ENCODE measurements around the gene KIF22. TPM values are rescaled to one million over a fixed set of nuclear protein-coding genes. Genes with fewer than 3 reads are reported as not detected.
"Not testable (repeated sequence)": the region's sequence is repeated elsewhere in the genome, so short reads cannot be mapped to it uniquely, and the experiment has no call there.

The KIF22 gene
- total and polyA plus RNA-seq, 3 experiments from 2014 or later: 61.2 to 131 (median 118) TPM

DNA sequence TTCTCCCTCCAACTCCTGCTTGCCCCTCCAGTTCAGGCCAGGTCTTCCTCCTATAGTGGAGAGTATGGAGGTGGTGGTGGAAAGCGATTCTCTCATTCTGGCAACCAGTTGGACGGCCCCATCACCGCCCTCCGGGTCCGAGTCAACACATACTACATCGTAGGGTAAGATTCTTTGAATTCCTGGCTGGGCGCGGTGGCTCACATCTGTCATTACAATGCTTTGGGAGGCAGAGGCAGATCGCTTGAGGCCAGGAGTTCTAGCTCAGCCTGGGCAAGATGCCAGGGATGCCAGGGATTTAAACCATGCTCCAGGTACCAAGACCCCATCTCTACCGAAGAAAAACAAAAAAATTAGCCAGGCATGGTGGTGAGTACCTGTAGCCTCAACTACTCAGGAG lies 11.1 kb upstream of the KIF22 start:
- no peak overlapping the region for H3K27ac Mint-ChIP-seq
- no peaks in the 10 kb centered on the region for H3K9me3 ChIP-seq (ENCODE audit: low read length)
- H3K36me3 ChIP-seq (ENCODE audit: insufficient read depth, low read length): no peaks in the 10 kb centered on the region
- peaks cover 0 to 2% (median 0%) of the 10 kb centered on the region in 3 donors for H3K36me3 Mint-ChIP-seq
- H3K4me1 Mint-ChIP-seq: peaks cover 3 to 13% (median 5%) of the 10 kb centered on the region in 3 donors
- H3K9me3 Mint-ChIP-seq: no peaks in the 10 kb centered on the region
- peaks cover 0 to 2% of the 10 kb centered on the region in 2 donors for H3K27me3 Mint-ChIP-seq
- no peak for DNase-seq
- no peak overlapping the region for H3K4me3 ChIP-seq (ENCODE audit: low read length)
- H3K27me3 ChIP-seq (ENCODE audit: insufficient read depth, low read length, poor library complexity, severe bottlenecking): no peaks in the 10 kb centered on the region
- H3K27ac ChIP-seq (ENCODE audit: low read depth, low read length): no peak overlapping the region
- CTCF ChIA-PET: interaction anchor here (0.9 to 1.8 kb wide), 2 partner anchors 11 to 14 kb away, joined by 3 to 6 read pairs; partner anchors contain the start of gene KIF22
- H3K4me1 ChIP-seq (ENCODE audit: insufficient read depth, low read length): peaks cover 2% of the 10 kb centered on the region
- H3K4me3 Mint-ChIP-seq: no peak overlapping the region
- POLR2A ChIA-PET: no interaction called here

- not testable (repeated sequence) for H3K27me3 ChIP-seq (ENCODE audit: insufficient read depth, low read length, poor library complexity, severe bottlenecking); H3K4me3 ChIP-seq (ENCODE audit: low read length); H3K9me3 Mint-ChIP-seq; H3K4me3 Mint-ChIP-seq; H3K36me3 ChIP-seq (ENCODE audit: insufficient read depth, low read length); H3K36me3 Mint-ChIP-seq; H3K27ac ChIP-seq (ENCODE audit: low read depth, low read length); H3K27me3 Mint-ChIP-seq; H3K9me3 ChIP-seq (ENCODE audit: low read length)
- Mint-ChIP-seq H3K27ac (peak overlapping the region in 3 of 8 donors; percentile 20 to 74 (median 29)), H3K4me1 (peaks cover 12 to 24% (median 20%) of the 10 kb centered on the region in 3 donors)
- DNase-seq: peak in 1 of 5 donors; percentile 13
- ChIA-PET CTCF (interaction anchor here (5.1 kb wide), 1 partner anchor 83 kb away, joined by 53 read pairs; no protein-coding TSS in a partner anchor), POLR2A (interaction anchor here (0.6 kb wide), 1 partner anchor 10 kb away, joined by 5 read pairs; no protein-coding TSS in a partner anchor)
- H3K4me1 ChIP-seq (ENCODE audit: insufficient read depth, low read length): peaks cover 14% of the 10 kb centered on the region
These were observed 7.2 kb upstream of the KIF22 start for GRCh38 chr16:29783094-29783953.

GRCh38 chr16:29784157-29784556 lies 6.4 kb upstream of the KIF22 start:
- H3K36me3 Mint-ChIP-seq: peaks cover 0 to 2% (median 0%) of the 10 kb centered on the region in 3 donors
- H3K27me3 Mint-ChIP-seq: peaks cover 0 to 3% of the 10 kb centered on the region in 2 donors
- H3K27ac ChIP-seq (ENCODE audit: low read depth, low read length): no peak overlapping the region
- peak overlapping the region in 1 of 7 donors; percentile 25 for H3K4me3 Mint-ChIP-seq
- peak overlapping the region in 6 of 8 donors; percentile 4 to 86 (median 44) for H3K27ac Mint-ChIP-seq
- H3K4me1 Mint-ChIP-seq: peaks cover 15 to 24% (median 24%) of the 10 kb centered on the region in 3 donors
- H3K27me3 ChIP-seq (ENCODE audit: insufficient read depth, low read length, poor library complexity, severe bottlenecking): no peaks in the 10 kb centered on the region
- no peak overlapping the region for H3K4me3 ChIP-seq (ENCODE audit: low read length)
- no peaks in the 10 kb centered on the region for H3K9me3 ChIP-seq (ENCODE audit: low read length)
- ChIA-PET CTCF (interaction anchor here (0.6 to 5.1 kb wide), 19 partner anchors 9 to 287 kb away, joined by 3 to 53 read pairs (median 6); partner anchors contain the start of genes MVP and PAGR1), POLR2A (interaction anchor here (0.6 to 1.0 kb wide), 3 partner anchors 29 to 46 kb away, joined by 3 read pairs; no protein-coding TSS in a partner anchor)
- peak in 1 of 5 donors; percentile 36 for DNase-seq
- H3K9me3 Mint-ChIP-seq: no peaks in the 10 kb centered on the region
- no peaks in the 10 kb centered on the region for H3K36me3 ChIP-seq (ENCODE audit: insufficient read depth, low read length)
- H3K4me1 ChIP-seq (ENCODE audit: insufficient read depth, low read length): peaks cover 14% of the 10 kb centered on the region

GRCh38 chr16:29784901-29785500 lies 5.5 kb upstream of the KIF22 start:
- CTCF ChIA-PET: interaction anchor here (0.6 to 5.1 kb wide), 26 partner anchors 10 to 286 kb away, joined by 3 to 53 read pairs (median 5); partner anchors contain the start of genes MVP and PAGR1
- Histone ChIP-seq H3K27ac (ENCODE audit: low read depth, low read length) (no peak overlapping the region), H3K27me3 (ENCODE audit: insufficient read depth, low read length, poor library complexity, severe bottlenecking) (no peaks in the 10 kb centered on the region), H3K9me3 (ENCODE audit: low read length) (no peaks in the 10 kb centered on the region), H3K4me1 (ENCODE audit: insufficient read depth, low read length) (peaks cover 20% of the 10 kb centered on the region), H3K36me3 (ENCODE audit: insufficient read depth, low read length) (no peaks in the 10 kb centered on the region), H3K4me3 (ENCODE audit: low read length) (peak overlapping the region; percentile 33)
- Mint-ChIP-seq H3K36me3 (peaks cover 0 to 2% (median 0%) of the 10 kb centered on the region in 3 donors), H3K4me1 (peaks cover 17 to 28% (median 27%) of the 10 kb centered on the region in 3 donors), H3K4me3 (peak overlapping the region; percentile 50 to 77 (median 69)), H3K27me3 (peaks cover 0 to 3% of the 10 kb centered on the region in 2 donors), H3K9me3 (no peaks in the 10 kb centered on the region), H3K27ac (peak overlapping the region in 7 of 8 donors; percentile 47 to 83 (median 74))
- peak; percentile 55 to 79 (median 62) for DNase-seq
- POLR2A ChIA-PET: interaction anchor here (0.5 to 1.6 kb wide), 10 partner anchors 22 to 612 kb away, joined by 3 to 9 read pairs (median 4); partner anchors contain the start of genes C16orf54 and PAGR1

- H3K27ac ChIP-seq (ENCODE audit: low read depth, low read length); H3K9me3 Mint-ChIP-seq; H3K36me3 ChIP-seq (ENCODE audit: insufficient read depth, low read length); H3K27me3 ChIP-seq (ENCODE audit: insufficient read depth, low read length, poor library complexity, severe bottlenecking); H3K27me3 Mint-ChIP-seq; H3K9me3 ChIP-seq (ENCODE audit: low read length); H3K4me3 ChIP-seq (ENCODE audit: low read length); POLR2A ChIA-PET: not testable (repeated sequence)
- peak overlapping the region in 1 of 7 donors; percentile 10 for H3K4me3 Mint-ChIP-seq
- H3K27ac Mint-ChIP-seq: peak overlapping the region in 1 of 8 donors; percentile 36
- peak in 1 of 5 donors; percentile 8 for DNase-seq
- CTCF ChIA-PET: interaction anchor here (2.4 to 5.1 kb wide), 4 partner anchors 30 to 86 kb away, joined by 8 to 53 read pairs (median 24); partner anchors contain the start of gene PAGR1
- peaks cover 0 to 12% (median 0%) of the 10 kb centered on the region in 3 donors for H3K36me3 Mint-ChIP-seq
- H3K4me1 ChIP-seq (ENCODE audit: insufficient read depth, low read length): peaks cover 31% of the 10 kb centered on the region
- peaks cover 34 to 44% (median 37%) of the 10 kb centered on the region in 3 donors for H3K4me1 Mint-ChIP-seq
These were observed 3.4 kb upstream of the KIF22 start for GRCh38 chr16:29787155-29787554.

DNA sequence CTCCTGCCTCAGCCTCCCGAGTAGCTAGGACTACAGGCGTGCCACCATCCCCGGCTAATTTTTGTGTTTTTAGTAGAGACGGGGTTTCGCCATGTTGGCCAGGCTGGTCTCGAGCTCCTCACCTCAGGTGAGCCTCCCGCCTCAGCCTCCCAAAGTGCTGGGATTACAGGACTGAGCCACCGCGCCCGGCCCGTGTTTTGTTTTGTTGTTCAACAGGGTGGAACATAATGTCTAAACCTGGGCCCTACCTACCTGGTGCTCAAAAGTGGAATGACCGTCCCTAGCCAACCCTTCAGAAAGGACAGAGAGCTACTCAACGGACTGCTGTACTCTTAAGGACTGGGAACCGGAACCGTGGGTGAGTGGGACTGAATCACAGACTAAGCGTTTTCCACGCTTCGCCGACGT lies 772 bp upstream of the KIF22 start:
- Mint-ChIP-seq H3K9me3 (no peaks in the 10 kb centered on the region), H3K4me3 (peak overlapping the region; percentile 94 to 99 (median 99)), H3K27me3 (peaks cover 0 to 4% of the 10 kb centered on the region in 2 donors), H3K4me1 (peaks cover 44 to 61% (median 48%) of the 10 kb centered on the region in 3 donors), H3K27ac (peak overlapping the region; percentile 94 to 99 (median 98)), H3K36me3 (peaks cover 0 to 24% (median 5%) of the 10 kb centered on the region in 3 donors)
- Histone ChIP-seq H3K4me3 (ENCODE audit: low read length) (peak overlapping the region; percentile 76), H3K36me3 (ENCODE audit: insufficient read depth, low read length) (no peaks in the 10 kb centered on the region), H3K27me3 (ENCODE audit: insufficient read depth, low read length, poor library complexity, severe bottlenecking) (no peaks in the 10 kb centered on the region), H3K4me1 (ENCODE audit: insufficient read depth, low read length) (peaks cover 48% of the 10 kb centered on the region), H3K9me3 (ENCODE audit: low read length) (no peaks in the 10 kb centered on the region), H3K27ac (ENCODE audit: low read depth, low read length) (peak overlapping the region; percentile 85)
- no peak for DNase-seq
- CTCF ChIA-PET: interaction anchor here (0.7 to 4.7 kb wide), 31 partner anchors 11 to 110 kb away, joined by 3 to 51 read pairs (median 6); partner anchors contain the start of genes C16orf54, CDIPT, PAGR1 and ZG16
- POLR2A ChIA-PET: interaction anchor here (0.6 to 3.3 kb wide), 17 partner anchors 11 to 620 kb away, joined by 3 to 59 read pairs (median 7); partner anchors contain the start of genes C16orf54, MAZ, MVP and PAGR1
